Measurements from ENCODE around the gene SHC2.

Gene SHC2

DNA sequence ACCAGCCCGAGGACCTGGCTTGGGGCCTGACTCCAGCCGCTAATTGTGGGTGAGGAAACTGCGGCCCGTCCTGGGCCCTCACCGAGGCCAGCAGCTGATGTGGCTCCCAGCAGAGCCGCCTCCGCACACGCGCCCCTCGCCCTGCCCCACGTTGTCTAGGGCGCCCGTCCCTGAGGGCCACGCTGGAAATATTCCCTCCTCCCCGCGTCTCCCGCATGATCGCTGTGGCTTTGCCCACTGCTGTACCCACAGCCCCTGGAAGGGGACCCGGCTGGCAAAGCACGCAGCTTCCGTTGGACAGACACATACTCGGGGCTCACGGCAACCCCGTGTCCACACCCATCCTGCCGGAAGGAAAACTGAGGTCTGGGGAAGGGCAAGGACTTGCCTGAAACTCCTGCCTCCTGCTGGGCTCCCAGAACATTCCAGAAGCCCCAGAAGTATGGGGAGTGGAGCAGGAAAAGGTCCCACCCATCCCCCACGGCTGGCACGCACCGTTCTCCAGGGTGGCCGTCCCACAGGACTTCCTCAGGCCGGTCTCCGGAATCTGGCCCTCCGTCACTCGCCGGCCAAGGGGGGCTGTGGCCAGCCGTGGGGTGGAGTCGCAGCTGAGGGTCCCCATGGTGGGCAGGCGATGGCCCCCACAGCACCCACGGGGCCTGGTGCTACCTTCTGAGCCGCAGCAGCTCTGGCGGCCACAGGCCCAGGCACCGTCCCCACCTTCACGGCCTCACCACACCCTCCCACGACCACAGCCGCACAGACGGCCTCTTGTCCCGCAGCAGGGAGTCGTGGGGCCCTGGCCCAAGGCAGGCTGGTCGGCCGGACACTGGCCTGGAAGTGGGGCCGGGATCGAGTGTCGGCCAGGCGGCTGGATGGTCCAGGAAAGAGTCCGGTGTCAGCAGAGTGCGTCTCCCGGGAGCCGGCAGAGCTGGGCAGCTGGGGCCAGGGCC lies 13.6 kb upstream of the SHC2 start:
- no peaks in the 10 kb centered on the region for H3K9me3 ChIP-seq (ENCODE audit: low read length)
- no peak overlapping the region for H3K4me2 ChIP-seq (ENCODE audit: low read length)
- H3K4me1 ChIP-seq (ENCODE audit: insufficient read depth, low read length, severe bottlenecking), result no peaks in the 10 kb centered on the region
- H3K79me2 ChIP-seq (ENCODE audit: insufficient read depth, low read length), result no peaks in the 10 kb centered on the region
- no peaks in the 10 kb centered on the region for H3K27me3 ChIP-seq (ENCODE audit: insufficient read depth, low read length)
- no peaks in the 10 kb centered on the region for H3K36me3 ChIP-seq (ENCODE audit: insufficient read depth, low read length)
- no peaks in the 10 kb centered on the region for H3K9me2 ChIP-seq (ENCODE audit: low read depth, low read length)
- H3K27ac ChIP-seq (ENCODE audit: low read depth, low read length, poor library complexity, severe bottlenecking), result no peak overlapping the region
- no peaks in the 10 kb centered on the region for H3F3A ChIP-seq (ENCODE audit: insufficient read depth, low read length)
- no peak overlapping the region for H2AFZ ChIP-seq (ENCODE audit: low read length)
- no peak overlapping the region for H3K9ac ChIP-seq (ENCODE audit: low read length)
- TF ChIP-seq EZH2 (IDR thresholded peaks at IDR 0.05; ENCODE audit: borderline replicate concordance, low read length), result no peak
- TF ChIP-seq, protein P1, sequence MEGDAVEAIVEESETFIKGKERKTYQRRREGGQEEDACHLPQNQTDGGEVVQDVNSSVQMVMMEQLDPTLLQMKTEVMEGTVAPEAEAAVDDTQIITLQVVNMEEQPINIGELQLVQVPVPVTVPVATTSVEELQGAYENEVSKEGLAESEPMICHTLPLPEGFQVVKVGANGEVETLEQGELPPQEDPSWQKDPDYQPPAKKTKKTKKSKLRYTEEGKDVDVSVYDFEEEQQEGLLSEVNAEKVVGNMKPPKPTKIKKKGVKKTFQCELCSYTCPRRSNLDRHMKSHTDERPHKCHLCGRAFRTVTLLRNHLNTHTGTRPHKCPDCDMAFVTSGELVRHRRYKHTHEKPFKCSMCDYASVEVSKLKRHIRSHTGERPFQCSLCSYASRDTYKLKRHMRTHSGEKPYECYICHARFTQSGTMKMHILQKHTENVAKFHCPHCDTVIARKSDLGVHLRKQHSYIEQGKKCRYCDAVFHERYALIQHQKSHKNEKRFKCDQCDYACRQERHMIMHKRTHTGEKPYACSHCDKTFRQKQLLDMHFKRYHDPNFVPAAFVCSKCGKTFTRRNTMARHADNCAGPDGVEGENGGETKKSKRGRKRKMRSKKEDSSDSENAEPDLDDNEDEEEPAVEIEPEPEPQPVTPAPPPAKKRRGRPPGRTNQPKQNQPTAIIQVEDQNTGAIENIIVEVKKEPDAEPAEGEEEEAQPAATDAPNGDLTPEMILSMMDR (IDR thresholded peaks at IDR 0.05; ENCODE audit: low read length), result no peak
- no peak overlapping the region for H3K4me3 ChIP-seq (ENCODE audit: low read depth, low read length, poor library complexity, severe bottlenecking)
- H4K20me1 ChIP-seq (ENCODE audit: insufficient read depth, low read length), result no peaks in the 10 kb centered on the region

- Histone ChIP-seq H3K27me3 (ENCODE audit: insufficient read depth, low read length) (no peaks in the 10 kb centered on the region), H3K36me3 (ENCODE audit: insufficient read depth, low read length) (no peaks in the 10 kb centered on the region), H2AFZ (ENCODE audit: low read length) (no peak overlapping the region), H4K20me1 (ENCODE audit: insufficient read depth, low read length) (no peaks in the 10 kb centered on the region), H3K9me2 (ENCODE audit: low read depth, low read length) (no peaks in the 10 kb centered on the region), H3K4me1 (ENCODE audit: insufficient read depth, low read length, severe bottlenecking) (no peaks in the 10 kb centered on the region), H3K9ac (ENCODE audit: low read length) (no peak overlapping the region), H3K4me3 (ENCODE audit: low read depth, low read length, poor library complexity, severe bottlenecking) (no peak overlapping the region), H3K9me3 (ENCODE audit: low read length) (no peaks in the 10 kb centered on the region), H3F3A (ENCODE audit: insufficient read depth, low read length) (no peaks in the 10 kb centered on the region), H3K79me2 (ENCODE audit: insufficient read depth, low read length) (no peaks in the 10 kb centered on the region), H3K27ac (ENCODE audit: low read depth, low read length, poor library complexity, severe bottlenecking) (no peak overlapping the region), H3K4me2 (ENCODE audit: low read length) (no peak overlapping the region)
- TF ChIP-seq, protein P1 (IDR thresholded peaks at IDR 0.05; ENCODE audit: low read length), result no peak
- no peak for TF ChIP-seq EZH2 (IDR thresholded peaks at IDR 0.05; ENCODE audit: borderline replicate concordance, low read length)
Measured at GRCh38 chr19:472005-472858, 11.4 kb upstream of the SHC2 start.

- H3K36me3 ChIP-seq (ENCODE audit: insufficient read depth, low read length), result no peaks in the 10 kb centered on the region
- no peak overlapping the region for H3K4me2 ChIP-seq (ENCODE audit: low read length)
- no peaks in the 10 kb centered on the region for H3K9me2 ChIP-seq (ENCODE audit: low read depth, low read length)
- no peaks in the 10 kb centered on the region for H3K9me3 ChIP-seq (ENCODE audit: low read length)
- no peaks in the 10 kb centered on the region for H4K20me1 ChIP-seq (ENCODE audit: insufficient read depth, low read length)
- no peaks in the 10 kb centered on the region for H3K4me1 ChIP-seq (ENCODE audit: insufficient read depth, low read length, severe bottlenecking)
- H3K4me3 ChIP-seq (ENCODE audit: low read depth, low read length, poor library complexity, severe bottlenecking), result no peak overlapping the region
- no peak overlapping the region for H2AFZ ChIP-seq (ENCODE audit: low read length)
- H3K27me3 ChIP-seq (ENCODE audit: insufficient read depth, low read length), result no peaks in the 10 kb centered on the region
- no peak overlapping the region for H3K27ac ChIP-seq (ENCODE audit: low read depth, low read length, poor library complexity, severe bottlenecking)
- no peaks in the 10 kb centered on the region for H3F3A ChIP-seq (ENCODE audit: insufficient read depth, low read length)
- H3K9ac ChIP-seq (ENCODE audit: low read length), result no peak overlapping the region
- TF ChIP-seq, protein P1 (IDR thresholded peaks at IDR 0.05; ENCODE audit: low read length), result no peak
- TF ChIP-seq EZH2 (IDR thresholded peaks at IDR 0.05; ENCODE audit: borderline replicate concordance, low read length), result no peak
- no peaks in the 10 kb centered on the region for H3K79me2 ChIP-seq (ENCODE audit: insufficient read depth, low read length)
Measured at GRCh38 chr19:470701-471100, 9.9 kb upstream of the SHC2 start.
